NB4 (cell line): Measurements from ENCODE around the gene IQCH.
A peak's percentile ranks its signal among the peaks of the same experiment; 100 is the strongest.
"Not testable (repeated sequence)": the region's sequence is repeated elsewhere in the genome, so short reads cannot be mapped to it uniquely, and the experiment has no call there.

Experiments
- DNase-seq: peaks from one replicate; pipeline ENCODE4 v3.0.0; 2010; ENCODE audit warnings: low read depth
- H3K4me3 ChIP-seq: one replicate; pipeline ENCODE4 v1.5.1; 2011; ENCODE audit warnings: mild to moderate bottlenecking, low read depth, low read length, moderate library complexity
- CTCF ChIP-seq: IDR thresholded peaks from one replicate; pipeline ENCODE4 v1.5.1; 2012; ENCODE audit warnings: low read depth, low read length
- MAX ChIP-seq: IDR thresholded peaks from 2 replicates; pipeline ENCODE4 v1.6.1; 2011; ENCODE audit warnings: low read depth, low read length
- MYC ChIP-seq: IDR thresholded peaks from 2 replicates; pipeline ENCODE4 v1.6.1; 2011; ENCODE audit warnings: low read depth, low read length
- POLR2A ChIP-seq: IDR thresholded peaks from 2 replicates; pipeline ENCODE4 v1.6.1; 2011; ENCODE audit warnings: mild to moderate bottlenecking; ENCODE audit not compliant: insufficient read length; ENCODE audit errors: extremely low read depth

Gene IQCH

GRCh38 chr15:67415181-67415580 is 160.6 kb downstream of the IQCH start:
- no peak for TF ChIP-seq POLR2A
- no peak for TF ChIP-seq MAX
- TF ChIP-seq MYC, result no peak
- no peak for TF ChIP-seq CTCF

GRCh38 chr15:67416891-67417290 is 162.3 kb downstream of the IQCH start:
- no peak overlapping the region for H3K4me3 ChIP-seq
- TF ChIP-seq POLR2A, result no peak
- no peak for TF ChIP-seq CTCF
- DNase-seq, result no peak

More at GRCh38 chr15:67415181-67415580, 160.6 kb downstream of the IQCH start:
- H3K4me3 ChIP-seq, result no peak overlapping the region
- no peak for DNase-seq

DNA sequence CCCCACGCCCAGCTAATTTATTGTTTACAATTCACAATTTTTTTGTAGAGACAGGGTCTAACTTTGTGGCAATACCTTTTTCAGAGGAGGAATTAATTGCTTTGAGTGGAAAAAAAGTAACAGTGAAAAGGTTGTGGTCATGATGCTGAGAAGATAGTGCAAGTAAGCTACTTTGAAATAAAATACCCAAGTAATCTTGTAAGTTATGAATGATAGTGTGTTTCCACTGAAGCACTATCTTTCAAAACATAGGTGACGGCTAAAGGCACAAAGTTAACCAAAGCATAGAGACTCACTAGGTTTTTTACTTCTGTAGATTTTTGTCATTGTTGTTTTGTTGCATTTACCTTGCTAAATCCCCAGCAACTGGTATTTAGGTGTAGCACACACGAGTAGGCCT is 165.1 kb downstream of the IQCH start:
- no peak for TF ChIP-seq POLR2A
- TF ChIP-seq MYC, result no peak
- no peak for TF ChIP-seq CTCF
- no peak for TF ChIP-seq MAX
- DNase-seq, result no peak
- no peak overlapping the region for H3K4me3 ChIP-seq

DNA sequence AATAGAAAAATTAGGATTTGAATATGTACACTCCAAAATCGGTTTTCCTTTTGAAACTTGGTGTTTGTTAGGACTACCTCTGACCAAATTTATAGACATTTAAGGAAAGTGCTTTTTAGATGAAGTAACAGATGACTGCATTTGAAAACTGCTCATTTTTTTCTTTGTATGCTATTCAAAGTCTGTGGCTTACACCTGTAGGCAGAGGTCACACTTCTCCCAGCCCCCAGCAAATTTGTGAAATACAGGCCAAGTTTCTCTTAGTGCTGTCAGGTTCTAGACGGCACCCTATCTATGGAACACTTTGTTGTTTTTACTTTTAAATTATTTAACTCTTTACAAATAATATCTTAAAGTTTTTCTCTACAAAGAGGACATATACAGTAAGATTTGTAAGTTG is 165.6 kb downstream of the IQCH start:
- DNase-seq, result no peak
- TF ChIP-seq MAX (no peak), POLR2A (no peak), MYC (no peak)
- H3K4me3 ChIP-seq, result no peak overlapping the region

- H3K4me3 ChIP-seq, result no peak overlapping the region
Observed at GRCh38 chr15:67421105-67421504, 166.5 kb downstream of the IQCH start.

GRCh38 chr15:67422296-67422695 is 167.7 kb downstream of the IQCH start:
- DNase-seq, result no peak
- H3K4me3 ChIP-seq, result no peak overlapping the region
- TF ChIP-seq MAX (peak; percentile 72), MYC (no peak)

More at GRCh38 chr15:67421105-67421504, 166.5 kb downstream of the IQCH start:
- no peak for DNase-seq
- TF ChIP-seq POLR2A (no peak), CTCF (no peak), MYC (no peak), MAX (no peak)

- H3K4me3 ChIP-seq, result no peak overlapping the region
- peak; percentile 60 for DNase-seq
- TF ChIP-seq MYC (no peak), MAX (0 out of 2 replicates have a peak, but pooled peaks have one; percentile 13), POLR2A (no peak), CTCF (peak; percentile 68)
Observed at GRCh38 chr15:67433495-67434099, 179.0 kb downstream of the IQCH start.

DNA sequence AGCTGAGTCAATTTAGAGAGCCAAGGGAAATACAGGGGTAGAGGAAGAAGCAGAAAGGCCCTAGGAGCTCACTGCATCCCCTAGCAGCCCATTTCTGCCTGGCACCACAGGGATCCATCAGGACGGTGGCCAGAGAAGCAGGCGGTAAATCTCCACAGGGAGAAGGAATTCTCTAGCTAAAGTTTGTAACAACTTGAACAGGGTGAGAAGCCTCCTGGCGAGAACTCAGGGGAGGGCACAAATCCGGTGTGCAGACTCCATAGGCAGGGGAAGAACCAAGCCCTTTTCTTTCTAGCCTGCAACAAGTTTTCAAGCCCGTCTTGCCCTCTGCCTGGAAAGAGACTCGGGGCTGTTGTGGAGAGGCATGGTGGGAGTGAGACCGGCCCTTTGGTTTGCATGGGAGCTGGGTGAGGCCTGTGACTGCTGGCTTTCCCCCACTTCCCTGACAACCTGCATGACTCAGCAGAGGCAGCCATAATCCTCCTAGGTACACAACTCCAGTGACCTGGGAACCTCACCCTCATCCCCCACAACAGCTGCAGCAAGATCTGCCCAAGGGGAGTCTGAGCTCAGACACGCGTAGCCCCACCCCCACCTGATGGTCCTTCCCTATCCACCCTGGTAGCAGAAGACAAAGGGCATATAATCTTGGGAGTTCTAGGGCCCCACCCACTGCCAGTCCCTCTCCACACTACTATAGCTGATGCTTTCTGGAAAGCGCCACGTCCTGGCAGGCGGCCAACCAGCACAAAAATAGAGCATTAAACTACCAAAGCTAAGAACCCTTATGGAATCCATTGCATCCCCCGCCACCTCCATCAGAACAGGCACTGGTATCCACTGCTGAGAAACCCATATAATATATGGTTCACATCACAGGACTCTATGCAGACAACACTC is 182.0 kb downstream of the IQCH start:
- not testable (repeated sequence) for H3K4me3 ChIP-seq, DNase-seq
